ENCODE measurements around the gene F7.

Gene F7

DNA sequence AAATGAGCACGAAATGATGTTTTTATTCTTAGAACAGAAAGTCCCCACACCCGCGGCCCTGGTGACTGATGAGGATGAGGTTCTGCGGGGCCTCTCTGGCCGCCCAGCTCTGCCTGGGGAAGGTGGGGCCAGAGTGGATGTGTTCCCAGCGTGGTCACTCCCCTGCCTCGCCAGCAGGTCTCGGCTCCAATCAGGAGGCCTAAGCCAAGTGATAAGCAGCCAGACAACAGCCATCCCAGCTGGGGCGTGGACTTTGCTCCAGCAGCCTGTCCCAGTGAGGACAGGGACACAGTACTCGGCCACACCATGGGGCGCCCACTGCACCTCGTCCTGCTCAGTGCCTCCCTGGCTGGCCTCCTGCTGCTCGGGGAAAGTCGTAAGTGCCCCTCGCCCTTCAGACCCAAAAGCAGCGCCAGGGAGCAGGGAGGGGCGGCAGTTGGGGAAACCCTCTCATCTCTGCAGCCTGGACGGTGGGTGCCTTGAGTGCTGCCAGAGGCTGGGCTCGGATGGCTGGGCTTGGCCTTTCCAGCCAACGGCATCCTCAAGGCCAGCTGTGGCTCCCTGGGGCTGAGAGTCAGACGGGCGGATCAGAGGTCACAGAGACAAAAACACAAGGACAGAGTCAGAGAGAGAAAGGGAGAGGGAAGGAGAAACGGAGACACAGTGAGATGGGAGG, 17.1 kb downstream of the F7 start, which contains the start of gene F10:
Gene F10 (plus strand): TSS at position 250 of the 676 bp plus-strand sequence. CDS start 57 bp downstream, at position 307.
- no peak within 1 kb of the TSS for H2BK5ac ChIP-seq (ENCODE audit: low read depth, low read length, poor library complexity, severe bottlenecking)
- no peak within 1 kb of the TSS for H4K91ac ChIP-seq (ENCODE audit: low read length)
- peaks cover 11 to 40% of the 10 kb centered on the region in 2 experiments for H3K27me3 ChIP-seq (ENCODE audit: control insufficient read depth in 1 of 2, insufficient read depth in 1 of 2, low read length in 2 of 2)
- peak within 1 kb of the TSS; percentile 11 to 66 for H3K4me3 ChIP-seq (ENCODE audit: insufficient read depth in 1 of 2, low read depth in 1 of 2, low read length in 2 of 2)
- no peak within 1 kb of the TSS for H2BK12ac ChIP-seq (ENCODE audit: low read length in 2 of 2)
- H3K4me2 ChIP-seq (ENCODE audit: low read length, poor library complexity, severe bottlenecking) = peak within 1 kb of the TSS; percentile 41
- H3K14ac ChIP-seq (ENCODE audit: low read length in 2 of 2) = no peak within 1 kb of the TSS
- peaks cover 0 to 3% of the 10 kb centered on the region in 2 experiments for H3K36me3 ChIP-seq (ENCODE audit: control insufficient read depth in 1 of 2, insufficient read depth in 2 of 2, low read depth in 1 of 2, low read length in 2 of 2)
- WGBS = 50% methylated on average over 23 of the region's 23 CpGs
- H2AFZ ChIP-seq (ENCODE audit: low read depth, low read length) = peak within 1 kb of the TSS; percentile 6
- H4K8ac ChIP-seq (ENCODE audit: low read length) = no peak within 1 kb of the TSS
- H3K9ac ChIP-seq (ENCODE audit: low read length) = peak within 1 kb of the TSS; percentile 60
- no peak within 1 kb of the TSS for H3K4ac ChIP-seq (ENCODE audit: low read depth in 1 of 2, low read length in 2 of 2)
- H2AK5ac ChIP-seq (ENCODE audit: low read length, severe bottlenecking) = no peak within 1 kb of the TSS
- no peak within 1 kb of the TSS for H3K23ac ChIP-seq (ENCODE audit: low read length in 2 of 2)
- H3K9me3 ChIP-seq (ENCODE audit: control insufficient read depth, low read length) = no peaks in the 10 kb centered on the region
- no peak within 1 kb of the TSS for H3K27ac ChIP-seq (ENCODE audit: low read length, poor library complexity, severe bottlenecking)
- H2BK120ac ChIP-seq (ENCODE audit: low read depth, low read length) = no peak within 1 kb of the TSS
- H3K18ac ChIP-seq (ENCODE audit: low read depth in 1 of 2, low read length in 2 of 2) = no peak within 1 kb of the TSS
- peaks cover 9% of the 10 kb centered on the region for H3K4me1 ChIP-seq (ENCODE audit: control insufficient read depth, insufficient read depth, low read depth, low read length)
- DNase-seq = peak; percentile 46
- no peaks in the 10 kb centered on the region for H3K79me1 ChIP-seq (replicated peaks; ENCODE audit: low read length, poor library complexity, severe bottlenecking)
- no peak within 1 kb of the TSS for H2BK15ac ChIP-seq (ENCODE audit: low read depth, poor library complexity, severe bottlenecking)

GRCh38 chr13:113123226-113124201, 17.9 kb downstream of the F7 start:
- Histone ChIP-seq H2BK15ac (ENCODE audit: low read depth, poor library complexity, severe bottlenecking) (no peak overlapping the region), H3K36me3 (ENCODE audit: control insufficient read depth in 1 of 2, insufficient read depth in 2 of 2, low read depth in 1 of 2, low read length in 2 of 2) (peaks cover 0 to 3% of the 10 kb centered on the region in 2 experiments), H3K4ac (ENCODE audit: low read depth in 1 of 2, low read length in 2 of 2) (no peak overlapping the region), H3K4me2 (ENCODE audit: low read length, poor library complexity, severe bottlenecking) (peak overlapping the region; percentile 41), H2BK120ac (ENCODE audit: low read depth, low read length) (no peak overlapping the region), H3K27ac (ENCODE audit: low read length, poor library complexity, severe bottlenecking) (no peak overlapping the region), H2BK12ac (ENCODE audit: low read length in 2 of 2) (no peak overlapping the region), H3K27me3 (ENCODE audit: control insufficient read depth in 1 of 2, insufficient read depth in 1 of 2, low read length in 2 of 2) (peaks cover 16 to 36% of the 10 kb centered on the region in 2 experiments), H2BK5ac (ENCODE audit: low read depth, low read length, poor library complexity, severe bottlenecking) (no peak overlapping the region), H3K9me3 (ENCODE audit: control insufficient read depth, low read length) (no peaks in the 10 kb centered on the region), H3K4me3 (ENCODE audit: insufficient read depth in 1 of 2, low read depth in 1 of 2, low read length in 2 of 2) (peak overlapping the region in 1 of 2 experiments; percentile 66), H3K18ac (ENCODE audit: low read depth in 1 of 2, low read length in 2 of 2) (no peak overlapping the region), H3K79me1 (replicated peaks; ENCODE audit: low read length, poor library complexity, severe bottlenecking) (no peaks in the 10 kb centered on the region), H3K4me1 (ENCODE audit: control insufficient read depth, insufficient read depth, low read depth, low read length) (peaks cover 9% of the 10 kb centered on the region), H2AK5ac (ENCODE audit: low read length, severe bottlenecking) (no peak overlapping the region), H3K9ac (ENCODE audit: low read length) (peak overlapping the region; percentile 60), H4K91ac (ENCODE audit: low read length) (no peak overlapping the region), H3K14ac (ENCODE audit: low read length in 2 of 2) (no peak overlapping the region), H3K23ac (ENCODE audit: low read length in 2 of 2) (no peak overlapping the region), H4K8ac (ENCODE audit: low read length) (no peak overlapping the region), H2AFZ (ENCODE audit: low read depth, low read length) (no peak overlapping the region)
- no peak for DNase-seq
- 91% methylated on average over 29 of the region's 29 CpGs for WGBS

- no peaks in the 10 kb centered on the region for H3K9me3 ChIP-seq (ENCODE audit: control insufficient read depth, low read length)
- H3K4me2 ChIP-seq (ENCODE audit: low read length, poor library complexity, severe bottlenecking) = no peak overlapping the region
- H3K4me1 ChIP-seq (ENCODE audit: control insufficient read depth, insufficient read depth, low read depth, low read length) = peaks cover 9% of the 10 kb centered on the region
- no peak overlapping the region for H3K18ac ChIP-seq (ENCODE audit: low read depth in 1 of 2, low read length in 2 of 2)
- H3K79me1 ChIP-seq (replicated peaks; ENCODE audit: low read length, poor library complexity, severe bottlenecking) = no peaks in the 10 kb centered on the region
- H3K4me3 ChIP-seq (ENCODE audit: insufficient read depth in 1 of 2, low read depth in 1 of 2, low read length in 2 of 2) = no peak overlapping the region
- H3K27ac ChIP-seq (ENCODE audit: low read length, poor library complexity, severe bottlenecking) = no peak overlapping the region
- H3K23ac ChIP-seq (ENCODE audit: low read length in 2 of 2) = no peak overlapping the region
- H3K4ac ChIP-seq (ENCODE audit: low read depth in 1 of 2, low read length in 2 of 2) = no peak overlapping the region
- 94% methylated on average over 19 of the region's 19 CpGs for WGBS
- no peak overlapping the region for H2BK12ac ChIP-seq (ENCODE audit: low read length in 2 of 2)
- no peak overlapping the region for H2AK5ac ChIP-seq (ENCODE audit: low read length, severe bottlenecking)
- no peak overlapping the region for H4K91ac ChIP-seq (ENCODE audit: low read length)
- H3K27me3 ChIP-seq (ENCODE audit: control insufficient read depth in 1 of 2, insufficient read depth in 1 of 2, low read length in 2 of 2) = peaks cover 18 to 27% of the 10 kb centered on the region in 2 experiments
- H3K14ac ChIP-seq (ENCODE audit: low read length in 2 of 2) = no peak overlapping the region
- no peak overlapping the region for H4K8ac ChIP-seq (ENCODE audit: low read length)
- no peak overlapping the region for H2BK120ac ChIP-seq (ENCODE audit: low read depth, low read length)
- no peak overlapping the region for H3K9ac ChIP-seq (ENCODE audit: low read length)
- no peak overlapping the region for H2BK5ac ChIP-seq (ENCODE audit: low read depth, low read length, poor library complexity, severe bottlenecking)
- H2BK15ac ChIP-seq (ENCODE audit: low read depth, poor library complexity, severe bottlenecking) = no peak overlapping the region
- H2AFZ ChIP-seq (ENCODE audit: low read depth, low read length) = no peak overlapping the region
- no peak for DNase-seq
- peaks cover 0 to 3% of the 10 kb centered on the region in 2 experiments for H3K36me3 ChIP-seq (ENCODE audit: control insufficient read depth in 1 of 2, insufficient read depth in 2 of 2, low read depth in 1 of 2, low read length in 2 of 2)
These were observed 18.8 kb downstream of the F7 start for GRCh38 chr13:113124211-113124970.

All from mesenchymal stem cell (in vitro differentiated cells and primary cell).